Hindlimb muscle (tissue), 1 donor: Measurements from ENCODE around the gene MPST. TPM values are rescaled to one million over a fixed set of nuclear protein-coding genes. Genes with fewer than 3 reads are reported as not detected.
"Not testable (repeated sequence)": the region's sequence is repeated elsewhere in the genome, so short reads cannot be mapped to it uniquely, and the experiment has no call there.

Experiments
- DNase-seq: peaks from one replicate; pipeline ENCODE4 v3.0.0-alpha.2; 2013
- polyA plus RNA-seq: library from polyadenylated mRNA; unstranded; fragments of 120-200 nt; gene quantifications from one replicate; pipeline ENCODE4 v1.2.1, GENCODE V29; 2013; ENCODE audit not compliant: insufficient read length

The MPST gene
- polyA plus RNA-seq, 1 donor: 56.0 TPM

GRCh38 chr22:37062702-37063381, 43.3 kb downstream of the MPST start:
- DNase-seq: no peak

- no peak for DNase-seq
Measured at GRCh38 chr22:37063431-37064420, 44.2 kb downstream of the MPST start.

- DNase-seq: no peak
Measured at GRCh38 chr22:37064553-37064952, 45.0 kb downstream of the MPST start.

GRCh38 chr22:37065180-37065579, 45.6 kb downstream of the MPST start:
- DNase-seq: no peak

- no peak for DNase-seq
Measured at GRCh38 chr22:37065961-37066360, 46.4 kb downstream of the MPST start.

- no peak for DNase-seq
Measured at GRCh38 chr22:37067428-37067827, 47.9 kb downstream of the MPST start.

- no peak for DNase-seq
Measured at GRCh38 chr22:37068859-37069258, 49.3 kb downstream of the MPST start.

- DNase-seq: no peak
Measured at GRCh38 chr22:37069319-37069718, 49.8 kb downstream of the MPST start.

- no peak for DNase-seq
Measured at GRCh38 chr22:37069719-37070118, 50.2 kb downstream of the MPST start.

- DNase-seq: no peak
Measured at GRCh38 chr22:37070334-37070733, 50.8 kb downstream of the MPST start.

GRCh38 chr22:37070744-37071143, 51.2 kb downstream of the MPST start:
- DNase-seq: no peak

- DNase-seq: not testable (repeated sequence)
Measured at GRCh38 chr22:37071850-37072592, 52.5 kb downstream of the MPST start.

GRCh38 chr22:37072673-37073072, 53.1 kb downstream of the MPST start:
- no peak for DNase-seq

- DNase-seq: no peak
Measured at GRCh38 chr22:37074537-37074936, 55.0 kb downstream of the MPST start.

- DNase-seq: no peak
Measured at GRCh38 chr22:37075046-37075445, 55.5 kb downstream of the MPST start.

GRCh38 chr22:37075822-37076433, 56.4 kb downstream of the MPST start:
- no peak for DNase-seq

GRCh38 chr22:37077802-37078448, 58.4 kb downstream of the MPST start:
- DNase-seq: peak; percentile 48

- DNase-seq: no peak
Measured at GRCh38 chr22:37079158-37079557, 59.6 kb downstream of the MPST start.
